ENCODE results near the gene FARSA. TPM values are rescaled to one million over a fixed set of nuclear protein-coding genes. Genes with fewer than 3 reads are reported as not detected.
"Not testable (repeated sequence)": the region's sequence is repeated elsewhere in the genome, so short reads cannot be mapped to it uniquely, and the experiment has no call there.

Gene FARSA
- total and polyA plus RNA-seq, 2 donors (not counting 1 experiment from before 2014, with no cell fraction given), result 26.4 to 50.1 TPM

DNA sequence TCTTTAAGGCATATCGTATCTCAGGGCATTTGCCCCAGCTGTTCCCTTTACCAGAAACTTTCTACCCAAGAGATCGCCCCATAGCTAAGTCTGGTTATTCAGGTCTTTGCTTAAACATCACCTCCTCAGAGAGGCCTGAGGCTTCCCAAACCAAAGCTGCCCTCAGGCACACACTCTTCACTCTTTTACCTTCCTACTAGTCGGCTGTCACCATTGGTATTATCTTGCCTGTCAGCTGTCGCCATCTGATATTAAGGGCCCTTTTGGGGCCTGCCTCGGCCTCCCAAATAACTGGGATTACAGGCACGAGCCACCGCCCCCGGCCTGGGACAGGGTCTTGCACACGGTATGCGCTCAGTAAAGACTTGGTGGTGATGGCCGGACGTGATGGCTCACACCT lies 22.5 kb upstream of the FARSA start:
- peaks cover 24% of the 10 kb centered on the region for H4K20me1 ChIP-seq (ENCODE audit: control insufficient read depth, insufficient read depth, low read length, poor library complexity, severe bottlenecking)
- H3K27me3 Mint-ChIP-seq, result peaks cover 2% of the 10 kb centered on the region
- no peaks in the 10 kb centered on the region for H3K9me3 Mint-ChIP-seq (ENCODE audit: insufficient read depth)
- no peaks in the 10 kb centered on the region for H3K27me3 ChIP-seq (replicated peaks in 1 of 4; ENCODE audit: control extremely low read depth in 1 of 4, control insufficient read depth in 3 of 4, insufficient read depth in 4 of 4, low read length in 3 of 4)
- H3K9me3 ChIP-seq (ENCODE audit: control extremely low read depth in 1 of 3, control insufficient read depth in 2 of 3, insufficient read depth in 1 of 3, low read length in 2 of 3), result no peaks in the 10 kb centered on the region
- no peak for TF ChIP-seq EZH2 (IDR thresholded peaks at IDR 0.05; ENCODE audit: borderline replicate concordance, insufficient read depth, low read depth, low read length, poor library complexity, severe bottlenecking)
- TF ChIP-seq, protein P1, sequence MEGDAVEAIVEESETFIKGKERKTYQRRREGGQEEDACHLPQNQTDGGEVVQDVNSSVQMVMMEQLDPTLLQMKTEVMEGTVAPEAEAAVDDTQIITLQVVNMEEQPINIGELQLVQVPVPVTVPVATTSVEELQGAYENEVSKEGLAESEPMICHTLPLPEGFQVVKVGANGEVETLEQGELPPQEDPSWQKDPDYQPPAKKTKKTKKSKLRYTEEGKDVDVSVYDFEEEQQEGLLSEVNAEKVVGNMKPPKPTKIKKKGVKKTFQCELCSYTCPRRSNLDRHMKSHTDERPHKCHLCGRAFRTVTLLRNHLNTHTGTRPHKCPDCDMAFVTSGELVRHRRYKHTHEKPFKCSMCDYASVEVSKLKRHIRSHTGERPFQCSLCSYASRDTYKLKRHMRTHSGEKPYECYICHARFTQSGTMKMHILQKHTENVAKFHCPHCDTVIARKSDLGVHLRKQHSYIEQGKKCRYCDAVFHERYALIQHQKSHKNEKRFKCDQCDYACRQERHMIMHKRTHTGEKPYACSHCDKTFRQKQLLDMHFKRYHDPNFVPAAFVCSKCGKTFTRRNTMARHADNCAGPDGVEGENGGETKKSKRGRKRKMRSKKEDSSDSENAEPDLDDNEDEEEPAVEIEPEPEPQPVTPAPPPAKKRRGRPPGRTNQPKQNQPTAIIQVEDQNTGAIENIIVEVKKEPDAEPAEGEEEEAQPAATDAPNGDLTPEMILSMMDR (IDR thresholded peaks at IDR 0.05), result no peak
- peak overlapping the region in 4 of 5 experiments; percentile 64 to 83 (median 70) for H3K4me3 ChIP-seq (ENCODE audit: control extremely low read depth in 1 of 5, extremely low read depth in 1 of 5, insufficient read depth in 1 of 5, low read depth in 2 of 5, low read length in 4 of 5)
- no peak for ATAC-seq (ENCODE audit: low read depth)
- intact Hi-C loops (cut with micrococcal nuclease), result loop anchor here (2.0 kb wide), 1 partner anchor 17 kb away; the partner anchor contains the start of gene CALR
- 73% methylated on average over 12 of the region's 12 CpGs for WGBS (ENCODE audit: insufficient coverage)
- H3K27ac Mint-ChIP-seq, result peak overlapping the region; percentile 74
- H3K27ac ChIP-seq (ENCODE audit: low read length in 2 of 2), result peak overlapping the region; percentile 75 to 90
- peaks cover 30% of the 10 kb centered on the region for H3K4me1 Mint-ChIP-seq
- peaks cover 21 to 36% of the 10 kb centered on the region in 2 donors for H3K4me1 ChIP-seq (ENCODE audit: control insufficient read depth in 2 of 2, insufficient read depth in 2 of 2, low read length in 2 of 2)
- H3K4me2 ChIP-seq (replicated peaks; ENCODE audit: low read depth, low read length, poor library complexity, severe bottlenecking), result peak overlapping the region; percentile 82
- CTCF ChIA-PET, result interaction anchor here (0.8 to 2.5 kb wide), 3 partner anchors 9 to 36 kb away, joined by 3 to 20 read pairs (median 3); partner anchors contain the start of gene SYCE2
- peak overlapping the region; percentile 74 for H3K9ac ChIP-seq (ENCODE audit: low read length)
- peaks cover 5 to 32% of the 10 kb centered on the region in 2 experiments for H3K36me3 ChIP-seq (replicated peaks in 1 of 2; ENCODE audit: control extremely low read depth in 1 of 2, control insufficient read depth in 1 of 2, extremely low read depth in 1 of 2, insufficient read depth in 2 of 2, low read length in 1 of 2)
- peaks cover 4% of the 10 kb centered on the region for H3K79me2 ChIP-seq (ENCODE audit: control insufficient read depth, insufficient read depth, low read length)
- H2AFZ ChIP-seq (ENCODE audit: insufficient read depth, low read depth, low read length, poor library complexity, severe bottlenecking), result no peak overlapping the region
- peak; percentile 23 for DNase-seq
- peak overlapping the region; percentile 91 for H3K4me3 Mint-ChIP-seq
- POLR2A ChIA-PET, result no interaction called here

DNA sequence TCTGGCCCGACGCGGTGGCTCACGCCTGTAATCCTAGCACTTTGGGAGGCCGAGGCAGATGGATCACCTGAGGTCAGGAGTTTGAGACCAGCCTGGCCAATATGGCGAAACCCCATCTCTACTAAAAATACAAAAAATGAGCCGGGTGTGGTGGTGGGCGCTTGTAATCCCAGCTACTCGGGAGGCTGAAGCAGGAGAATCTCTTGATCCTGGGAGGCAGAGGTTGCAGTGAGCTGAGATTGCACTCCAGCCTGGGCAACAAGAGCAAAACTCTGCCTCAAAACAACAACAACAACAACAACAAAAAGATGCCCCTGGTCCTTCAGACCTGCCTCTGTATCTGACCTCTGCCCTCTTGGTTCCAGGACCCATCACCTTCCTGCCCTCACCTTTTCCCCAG lies 22.1 kb upstream of the FARSA start:
- DNase-seq; intact Hi-C loops (cut with micrococcal nuclease); H3K9me3 Mint-ChIP-seq (ENCODE audit: insufficient read depth); H3K27me3 Mint-ChIP-seq; H3K4me3 ChIP-seq (ENCODE audit: control extremely low read depth in 1 of 5, extremely low read depth in 1 of 5, insufficient read depth in 1 of 5, low read depth in 2 of 5, low read length in 4 of 5); POLR2A ChIA-PET; H2AFZ ChIP-seq (ENCODE audit: insufficient read depth, low read depth, low read length, poor library complexity, severe bottlenecking); H3K9ac ChIP-seq (ENCODE audit: low read length); H3K27me3 ChIP-seq (replicated peaks in 1 of 4; ENCODE audit: control extremely low read depth in 1 of 4, control insufficient read depth in 3 of 4, insufficient read depth in 4 of 4, low read length in 3 of 4); H3K9me3 ChIP-seq (ENCODE audit: control extremely low read depth in 1 of 3, control insufficient read depth in 2 of 3, insufficient read depth in 1 of 3, low read length in 2 of 3); ATAC-seq (ENCODE audit: low read depth); H3K79me2 ChIP-seq (ENCODE audit: control insufficient read depth, insufficient read depth, low read length): not testable (repeated sequence)
- Histone ChIP-seq H3K4me2 (replicated peaks; ENCODE audit: low read depth, low read length, poor library complexity, severe bottlenecking) (peak overlapping the region; percentile 82), H3K4me1 (ENCODE audit: control insufficient read depth in 2 of 2, insufficient read depth in 2 of 2, low read length in 2 of 2) (peaks cover 21 to 36% of the 10 kb centered on the region in 2 donors), H3K36me3 (replicated peaks in 1 of 2; ENCODE audit: control extremely low read depth in 1 of 2, control insufficient read depth in 1 of 2, extremely low read depth in 1 of 2, insufficient read depth in 2 of 2, low read length in 1 of 2) (peaks cover 5 to 36% of the 10 kb centered on the region in 2 experiments), H3K27ac (ENCODE audit: low read length in 2 of 2) (peak overlapping the region; percentile 75 to 90), H4K20me1 (ENCODE audit: control insufficient read depth, insufficient read depth, low read length, poor library complexity, severe bottlenecking) (peaks cover 24% of the 10 kb centered on the region)
- peaks cover 30% of the 10 kb centered on the region for H3K4me1 Mint-ChIP-seq
- CTCF ChIA-PET, result interaction anchor here (0.8 to 2.5 kb wide), 4 partner anchors 9 to 139 kb away, joined by 3 to 20 read pairs (median 3); partner anchors contain the start of gene SYCE2
- WGBS (ENCODE audit: insufficient coverage), result 99% methylated on average over 7 of the region's 9 CpGs
- H3K4me3 Mint-ChIP-seq, result peak overlapping the region; percentile 91
- H3K27ac Mint-ChIP-seq, result peak overlapping the region; percentile 74

Measured in B cell (primary cell).